CD14-positive monocyte (primary cell): ENCODE data around the gene AP5B1. TPM values are rescaled to one million over a fixed set of nuclear protein-coding genes. Genes with fewer than 3 reads are reported as not detected.
A peak's percentile ranks its signal among the peaks of the same experiment; 100 is the strongest.

Source experiments
- DNase-seq, 3 donors: peaks; one replicate each; pipeline ENCODE4 v3.0.0-alpha.2; 2011 to 2022
- H2AFZ ChIP-seq: 2 replicates; pipeline ENCODE4 v1.6.0; 2012; ENCODE audit warnings: mild to moderate bottlenecking, low read depth, low read length, inconsistent platforms; ENCODE audit not compliant: insufficient read depth, poor library complexity, severe bottlenecking
- H3K27ac ChIP-seq, 2 donors: 1 replicate in 1 of 2; 2 replicates in 1 of 2; pipeline ENCODE4 v1.5.1; 2012 to 2013; ENCODE audit warnings: low read length in 2 of 2, control low read depth in 1 of 2, inconsistent platforms in 1 of 2, low read depth in 1 of 2, mild to moderate bottlenecking in 1 of 2
- H3K27me3 ChIP-seq, 2 donors: one replicate each; pipeline versions ENCODE4 v1.6.0 to v1.6.1; 2011 to 2013; ENCODE audit warnings: low read length in 2 of 2; ENCODE audit not compliant: control insufficient read depth in 2 of 2, insufficient read depth in 2 of 2
- H3K36me3 ChIP-seq, 2 donors: replicated peaks in 1 of 2; 1 replicate in 1 of 2; 2 replicates in 1 of 2; pipeline versions ENCODE4 v1.5.1 to v1.6.1; 2012 to 2013; ENCODE audit warnings: low read length in 2 of 2, control low read depth in 1 of 2, inconsistent platforms in 1 of 2, mild to moderate bottlenecking in 1 of 2; ENCODE audit not compliant: insufficient read depth in 2 of 2, control insufficient read depth in 1 of 2
- H3K4me1 ChIP-seq, 2 donors: 1 replicate in 1 of 2; 2 replicates in 1 of 2; pipeline versions ENCODE4 v1.5.1 to v1.6.1; 2012 to 2013; ENCODE audit warnings: low read length in 2 of 2, control low read depth in 1 of 2, inconsistent platforms in 1 of 2, mild to moderate bottlenecking in 1 of 2, moderate library complexity in 1 of 2; ENCODE audit not compliant: insufficient read depth in 2 of 2, control insufficient read depth in 1 of 2
- H3K4me2 ChIP-seq: replicated peaks from 2 replicates; pipeline ENCODE3; 2012; ENCODE audit warnings: low read length, moderate library complexity, mild to moderate bottlenecking; ENCODE audit not compliant: poor library complexity, severe bottlenecking; ENCODE audit errors: extremely low read depth
- H3K4me3 ChIP-seq, 3 experiments: fragments of 200-600 bp in 1 of 3; sonication (generic) in 1 of 3; replicated peaks in 1 of 3; 1 replicate in 2 of 3; 2 replicates in 1 of 3; pipeline ENCODE4 v1.5.1; 2011 to 2013; ENCODE audit warnings: low read length in 3 of 3, mild to moderate bottlenecking in 3 of 3, control low read depth in 2 of 3, low read depth in 2 of 3, inconsistent platforms in 1 of 3, moderate library complexity in 1 of 3
- H3K79me2 ChIP-seq: 2 replicates; pipeline ENCODE4 v1.6.0; 2012; ENCODE audit warnings: mild to moderate bottlenecking, control low read depth, inconsistent platforms, low read length, moderate library complexity; ENCODE audit not compliant: insufficient read depth
- H3K9ac ChIP-seq: 2 replicates; pipeline ENCODE4 v1.6.0; 2017; ENCODE audit warnings: low read length, mild to moderate bottlenecking; ENCODE audit not compliant: insufficient read depth, poor library complexity, severe bottlenecking
- H3K9me3 ChIP-seq, 2 donors: replicated peaks in 1 of 2; 1 replicate in 1 of 2; 2 replicates in 1 of 2; pipeline versions ENCODE4 v1.5.1 to v1.6.1; 2012 to 2013; ENCODE audit warnings: low read length in 2 of 2, control low read depth in 1 of 2; ENCODE audit not compliant: control insufficient read depth in 1 of 2, insufficient read depth in 1 of 2
- H4K20me1 ChIP-seq: 2 replicates; pipeline ENCODE4 v1.6.0; 2012; ENCODE audit warnings: mild to moderate bottlenecking, low read length, control low read depth, moderate library complexity; ENCODE audit not compliant: insufficient read depth
- H3K27ac Mint-ChIP-seq, 7 donors: one replicate each; pipeline ENCODE4 v1.8.0; 2020; ENCODE audit warnings: mild to moderate bottlenecking in 7 of 7, mixed read lengths in 7 of 7, moderate library complexity in 6 of 7, inconsistent platforms in 2 of 7
- H3K27me3 Mint-ChIP-seq, 3 donors: one replicate each; pipeline ENCODE4 v1.8.0; 2021 to 2022; ENCODE audit warnings: low read depth in 3 of 3, mild to moderate bottlenecking in 3 of 3, mixed read lengths in 3 of 3, moderate library complexity in 3 of 3, inconsistent platforms in 1 of 3
- H3K36me3 Mint-ChIP-seq, 2 donors: one replicate each; pipeline ENCODE4 v1.8.0; 2020; ENCODE audit warnings: mixed read lengths in 2 of 2, inconsistent platforms in 1 of 2, mild to moderate bottlenecking in 1 of 2
- H3K4me1 Mint-ChIP-seq: one replicate; pipeline ENCODE4 v1.8.0; 2020; ENCODE audit warnings: mild to moderate bottlenecking, mixed read lengths
- H3K4me3 Mint-ChIP-seq, 2 donors: one replicate each; pipeline ENCODE4 v1.8.0; 2020; ENCODE audit warnings: mild to moderate bottlenecking in 2 of 2, mixed read lengths in 2 of 2, moderate library complexity in 1 of 2
- H3K9me3 Mint-ChIP-seq, 7 donors: one replicate each; pipeline ENCODE4 v1.8.0; 2020 to 2022; ENCODE audit warnings: mixed read lengths in 7 of 7, mild to moderate bottlenecking in 6 of 7, moderate library complexity in 6 of 7, inconsistent platforms in 2 of 7
- CTCF ChIP-seq: fragments of 200-600 bp; IDR thresholded peaks from one replicate; pipeline ENCODE4 v1.8.0; 2022; ENCODE audit warnings: antibody characterized with exemption, mild to moderate bottlenecking
- WGBS: methylation state at CpG from one replicate; pipeline ENCODE4 v1.1.5; 2013; ENCODE audit warnings: missing lambda C conversion rate; ENCODE audit not compliant: insufficient coverage; 5-methylcytosine and 5-hydroxymethylcytosine counted together
- intact Hi-C, 2 donors: fragments of 100-400 bp; cut with micrococcal nuclease; formaldehyde crosslinking; loops; one replicate each; pipeline versions ENCODE4 v1.15.0 to v1.15.1; 2023
- polyA plus RNA-seq, 3 donors: library from polyadenylated mRNA; depleted of rRNA in 1 of 3; unstranded in 2 of 3; stranded (reverse) in 1 of 3; fragments of 300-500 nt in 2 of 3; fragments of >200 nt in 1 of 3; fragmentation: Illumina TruSeq in 2 of 3; gene quantifications; 1 replicate in 2 of 3; 2 replicates in 1 of 3; pipeline ENCODE4 v1.2.3, GENCODE V29; 2012 to 2021

AP5B1 gene
- polyA plus RNA-seq, 3 donors = 33.7 to 46.4 (median 35.1) TPM

GRCh38 chr11:65777241-65777640, 3.5 kb downstream of the AP5B1 start:
- Histone ChIP-seq H3K4me1 (peaks cover 74 to 80% of the 10 kb centered on the region in 2 donors), H4K20me1 (peaks cover 33% of the 10 kb centered on the region), H3K4me3 (peak overlapping the region in 1 of 3 experiments; percentile 99), H3K9me3 (no peaks in the 10 kb centered on the region), H3K9ac (peak overlapping the region; percentile 82), H3K27ac (peak overlapping the region; percentile 98 to 99), H3K36me3 (peaks cover 22 to 30% of the 10 kb centered on the region in 2 donors), H3K4me2 (peak overlapping the region; percentile 99), H3K27me3 (peaks cover 0 to 6% of the 10 kb centered on the region in 2 donors), H2AFZ (no peak overlapping the region), H3K79me2 (peaks cover 71% of the 10 kb centered on the region)
- Mint-ChIP-seq H3K36me3 (peaks cover 21 to 43% of the 10 kb centered on the region in 2 donors), H3K27ac (peak overlapping the region; percentile 99 to 100 (median 100)), H3K4me1 (peaks cover 64% of the 10 kb centered on the region), H3K9me3 (no peaks in the 10 kb centered on the region), H3K4me3 (peak overlapping the region; percentile 57 to 67), H3K27me3 (peaks cover 0 to 8% (median 0%) of the 10 kb centered on the region in 3 donors)
- WGBS = 82% methylated on average over 3 of the region's 8 CpGs
- no peak for TF ChIP-seq CTCF
- DNase-seq = no peak
- intact Hi-C loops = no loop called here

- H3K4me3 Mint-ChIP-seq = peak overlapping the region; percentile 57 to 67
- Histone ChIP-seq H3K4me1 (peaks cover 73 to 78% of the 10 kb centered on the region in 2 donors), H3K27me3 (peaks cover 0 to 2% of the 10 kb centered on the region in 2 donors), H3K36me3 (peaks cover 22 to 30% of the 10 kb centered on the region in 2 donors), H4K20me1 (peaks cover 33% of the 10 kb centered on the region), H3K4me3 (peak overlapping the region in 1 of 3 experiments; percentile 99), H3K9me3 (no peaks in the 10 kb centered on the region), H3K9ac (peak overlapping the region; percentile 82), H2AFZ (no peak overlapping the region), H3K4me2 (peak overlapping the region; percentile 99), H3K27ac (peak overlapping the region; percentile 98 to 99), H3K79me2 (peaks cover 76% of the 10 kb centered on the region)
- peaks cover 64% of the 10 kb centered on the region for H3K4me1 Mint-ChIP-seq
- peaks cover 0 to 3% (median 0%) of the 10 kb centered on the region in 3 donors for H3K27me3 Mint-ChIP-seq
- peaks cover 21 to 43% of the 10 kb centered on the region in 2 donors for H3K36me3 Mint-ChIP-seq
- peak overlapping the region; percentile 99 to 100 (median 100) for H3K27ac Mint-ChIP-seq
- no peaks in the 10 kb centered on the region for H3K9me3 Mint-ChIP-seq
- no peak for TF ChIP-seq CTCF
- intact Hi-C loops = no loop called here
- peak in 2 of 3 donors; percentile 20 to 38 for DNase-seq
- whole genome bisulfite sequencing = 47% methylated on average over 5 of the region's 8 CpGs
Observed at GRCh38 chr11:65776710-65777141, 4.0 kb downstream of the AP5B1 start.
